ENCODE measurements around the gene TUBB2B. TPM values are rescaled to one million over a fixed set of nuclear protein-coding genes. Genes with fewer than 3 reads are reported as not detected.

The TUBB2B gene
- total and polyA plus RNA-seq, 4 donors, result 0.85 to 4.3 (median 2.6) TPM

- DNase-seq, result no peak
- H3K9me3 ChIP-seq (ENCODE audit: control insufficient read depth in 4 of 4, insufficient read depth in 3 of 4, low read length in 3 of 4), result no peaks in the 10 kb centered on the region
- H3K4me3 ChIP-seq, result no peak overlapping the region
- WGBS, 2 donors, result 86 to 94% methylated on average over 14 of the region's 14 CpGs
- no peak overlapping the region for H3K27ac ChIP-seq (ENCODE audit: low read depth in 1 of 2, low read length in 1 of 2)
- H3K36me3 ChIP-seq (ENCODE audit: control insufficient read depth in 4 of 4, insufficient read depth in 4 of 4, low read length in 4 of 4), result peaks cover 0 to 11% (median 3%) of the 10 kb centered on the region in 4 donors
- ATAC-seq (ENCODE audit: insufficient read depth, low FRiP score), result no peak
- no peak overlapping the region for H3K9ac ChIP-seq (ENCODE audit: insufficient read depth in 1 of 2, low read length in 2 of 2)
- H3K4me1 ChIP-seq (ENCODE audit: control insufficient read depth in 5 of 5, insufficient read depth in 5 of 5, low read length in 5 of 5), result peaks cover 0 to 17% (median 10%) of the 10 kb centered on the region in 5 donors
- H3K27me3 ChIP-seq (ENCODE audit: control insufficient read depth in 3 of 3, insufficient read depth in 3 of 3, low read length in 2 of 3), result no peaks in the 10 kb centered on the region
- no peak for TF ChIP-seq CTCF (IDR thresholded peaks at IDR 0.05; ENCODE audit: control extremely low read depth, extremely low read depth)
These were observed 32.8 kb upstream of the TUBB2B start for GRCh38 chr6:3260296-3260695.

- peaks cover 0 to 11% (median 3%) of the 10 kb centered on the region in 4 donors for H3K36me3 ChIP-seq (ENCODE audit: control insufficient read depth in 4 of 4, insufficient read depth in 4 of 4, low read length in 4 of 4)
- ATAC-seq (ENCODE audit: insufficient read depth, low FRiP score) (peak; percentile 16), DNase-seq (peak; percentile 36 to 60 (median 50))
- peak overlapping the region; percentile 99 for H3K4me3 ChIP-seq
- H3K27me3 ChIP-seq (ENCODE audit: control insufficient read depth in 3 of 3, insufficient read depth in 3 of 3, low read length in 2 of 3), result no peaks in the 10 kb centered on the region
- WGBS, 2 donors, result 0% methylated on average over 21 of the region's 21 CpGs
- H3K9me3 ChIP-seq (ENCODE audit: control insufficient read depth in 4 of 4, insufficient read depth in 3 of 4, low read length in 3 of 4), result no peaks in the 10 kb centered on the region
- TF ChIP-seq CTCF (IDR thresholded peaks at IDR 0.05; ENCODE audit: control extremely low read depth, extremely low read depth), result no peak
- H3K9ac ChIP-seq (ENCODE audit: insufficient read depth in 1 of 2, low read length in 2 of 2), result peak overlapping the region in 1 of 2 donors; percentile 27
- peaks cover 0 to 17% (median 10%) of the 10 kb centered on the region in 5 donors for H3K4me1 ChIP-seq (ENCODE audit: control insufficient read depth in 5 of 5, insufficient read depth in 5 of 5, low read length in 5 of 5)
- peak overlapping the region; percentile 69 to 93 for H3K27ac ChIP-seq (ENCODE audit: low read depth in 1 of 2, low read length in 1 of 2)
These were observed 32.1 kb upstream of the TUBB2B start for GRCh38 chr6:3259491-3259958.

GRCh38 chr6:3258720-3259490 lies 31.5 kb upstream of the TUBB2B start, which contains the start of gene PSMG4:
Gene PSMG4 (plus strand): TSS chr6:3258947. CDS start chr6:3259023, 76 bp downstream.
- Histone ChIP-seq H3K4me3 (peak within 1 kb of the TSS; percentile 99), H3K36me3 (ENCODE audit: control insufficient read depth in 4 of 4, insufficient read depth in 4 of 4, low read length in 4 of 4) (peaks cover 0 to 6% (median 2%) of the 10 kb centered on the region in 4 donors), H3K27me3 (ENCODE audit: control insufficient read depth in 3 of 3, insufficient read depth in 3 of 3, low read length in 2 of 3) (no peaks in the 10 kb centered on the region), H3K9ac (ENCODE audit: insufficient read depth in 1 of 2, low read length in 2 of 2) (peak within 1 kb of the TSS in 1 of 2 donors; percentile 27), H3K4me1 (ENCODE audit: control insufficient read depth in 5 of 5, insufficient read depth in 5 of 5, low read length in 5 of 5) (peaks cover 0 to 17% (median 10%) of the 10 kb centered on the region in 5 donors), H3K27ac (ENCODE audit: low read depth in 1 of 2, low read length in 1 of 2) (peak within 1 kb of the TSS; percentile 69 to 93), H3K9me3 (ENCODE audit: control insufficient read depth in 4 of 4, insufficient read depth in 3 of 4, low read length in 3 of 4) (no peaks in the 10 kb centered on the region)
- DNase-seq (peak; percentile 92 to 96 (median 96)), ATAC-seq (ENCODE audit: insufficient read depth, low FRiP score) (peak; percentile 97)
- TF ChIP-seq CTCF (IDR thresholded peaks at IDR 0.05; ENCODE audit: control extremely low read depth, extremely low read depth), result no peak
- 1% methylated on average over 63 to 80 of the region's 80 CpGs for WGBS, 2 donors
